Hematopoietic multipotent progenitor cell treated with erythropoietin and hydrocortisone succinate and interleukin-3 and kit ligand, for 15 days (in vitro differentiated cells): ENCODE data around the gene ENOPH1.
"Not testable (repeated sequence)": the region's sequence is repeated elsewhere in the genome, so short reads cannot be mapped to it uniquely, and the experiment has no call there.

Experiments used
- DNase-seq: peaks from one replicate; pipeline ENCODE4 v3.0.0-alpha.2; 2015; ENCODE audit warnings: low spot score

ENOPH1 gene

DNA sequence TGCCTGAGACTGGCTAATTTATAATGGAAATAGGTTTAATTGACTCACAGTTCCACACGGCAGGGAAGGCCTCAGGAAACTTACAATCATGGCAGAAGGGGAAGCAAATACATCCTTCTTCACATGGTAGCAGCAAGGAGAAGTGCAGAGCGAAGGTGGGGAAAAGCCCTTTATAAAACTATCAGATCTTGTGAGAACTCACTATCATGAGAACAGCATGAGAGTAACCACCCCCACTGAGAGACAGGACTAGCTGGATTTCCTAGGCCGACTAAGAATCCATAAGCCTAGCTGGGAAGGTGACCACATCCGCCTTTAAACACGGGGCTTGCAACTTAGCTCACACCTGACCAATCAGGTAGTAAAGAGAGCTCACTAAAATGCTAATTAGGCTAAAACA is 42.7 kb downstream of the ENOPH1 start:
- DNase-seq, result not testable (repeated sequence)

DNA sequence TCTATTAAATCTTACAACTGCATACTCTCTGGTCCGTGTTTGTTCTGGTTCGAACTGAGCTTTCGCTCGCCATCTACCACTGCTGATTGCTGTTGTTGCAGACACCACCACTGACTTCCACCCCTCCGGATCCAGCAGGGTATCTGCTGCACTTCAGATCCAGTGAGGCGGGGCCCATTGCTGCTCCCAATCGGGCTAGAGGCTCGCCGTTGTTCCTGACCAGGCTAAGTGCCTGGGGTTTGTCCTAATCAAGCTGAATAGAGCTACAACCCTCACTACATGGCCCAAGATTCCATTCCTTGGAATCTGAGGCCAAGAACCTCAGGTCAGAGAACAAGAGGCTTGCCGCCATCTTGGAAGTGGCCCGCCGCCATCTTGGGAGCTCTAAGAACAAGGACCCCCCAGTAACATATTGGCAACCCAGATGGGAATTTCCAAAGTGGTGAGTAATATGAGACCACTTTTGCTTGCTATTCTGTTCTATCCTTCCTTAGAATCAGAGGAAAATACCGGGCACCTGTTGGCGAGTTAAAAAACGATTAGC is 43.3 kb downstream of the ENOPH1 start:
- DNase-seq, result no peak

DNA sequence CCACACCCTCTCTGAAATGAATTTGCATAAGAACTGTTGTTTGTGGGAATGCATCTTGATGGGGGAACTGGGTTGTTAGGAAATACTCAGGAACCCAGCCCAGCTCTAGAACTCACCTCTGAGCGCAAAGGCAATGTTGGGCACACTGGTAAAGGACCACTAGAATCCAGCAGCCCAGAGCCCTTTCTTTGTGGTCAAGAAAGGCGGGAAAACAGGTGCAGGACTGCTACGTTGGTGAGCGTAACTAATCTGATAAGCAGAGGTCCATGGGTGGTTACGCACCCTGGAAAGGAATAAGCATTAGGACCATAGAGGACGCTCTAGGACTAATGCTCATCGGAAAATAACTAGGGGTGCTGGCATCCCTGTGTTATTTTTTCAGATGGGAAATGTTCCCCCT is 45.5 kb downstream of the ENOPH1 start:
- DNase-seq, result not testable (repeated sequence)

DNA sequence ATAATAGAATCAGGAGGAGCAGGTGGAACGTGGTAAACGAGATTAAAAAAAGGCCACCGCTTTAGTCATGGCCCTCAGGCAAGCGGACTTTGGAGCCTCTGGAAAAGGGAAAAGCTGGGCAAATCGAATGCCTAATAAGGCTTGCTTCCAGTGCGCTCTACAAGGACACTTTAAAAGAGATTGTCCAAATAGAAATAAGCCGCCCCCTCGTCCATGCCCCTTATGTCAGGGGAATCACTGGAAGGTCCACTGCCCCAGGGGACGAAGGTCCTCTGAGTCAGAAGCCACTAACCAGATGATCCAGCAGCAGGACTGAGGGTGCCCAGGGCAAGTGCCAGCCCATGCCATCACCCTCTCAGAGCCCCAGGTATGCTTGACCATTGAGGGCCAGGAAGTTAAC is 47.1 kb downstream of the ENOPH1 start:
- not testable (repeated sequence) for DNase-seq

DNA sequence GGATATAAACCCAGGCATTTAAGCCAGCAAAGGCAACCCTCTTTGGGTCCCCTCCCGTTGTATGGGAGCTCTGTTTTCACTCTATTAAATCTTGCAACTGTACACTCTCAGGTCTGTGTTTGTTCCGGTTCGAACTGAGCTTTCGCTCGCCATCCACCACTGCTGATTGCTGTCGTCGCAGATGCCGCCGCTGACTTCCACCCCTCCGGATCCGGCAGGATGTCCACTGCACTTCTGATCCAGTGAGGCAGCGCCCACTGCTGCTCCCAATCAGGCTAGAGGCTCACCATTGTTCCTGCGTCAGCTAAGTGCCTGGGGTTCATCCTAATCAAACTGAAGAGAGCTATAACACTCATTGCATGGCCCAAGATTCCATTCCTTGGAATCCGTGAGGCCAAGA is 49.2 kb downstream of the ENOPH1 start:
- no peak for DNase-seq

DNA sequence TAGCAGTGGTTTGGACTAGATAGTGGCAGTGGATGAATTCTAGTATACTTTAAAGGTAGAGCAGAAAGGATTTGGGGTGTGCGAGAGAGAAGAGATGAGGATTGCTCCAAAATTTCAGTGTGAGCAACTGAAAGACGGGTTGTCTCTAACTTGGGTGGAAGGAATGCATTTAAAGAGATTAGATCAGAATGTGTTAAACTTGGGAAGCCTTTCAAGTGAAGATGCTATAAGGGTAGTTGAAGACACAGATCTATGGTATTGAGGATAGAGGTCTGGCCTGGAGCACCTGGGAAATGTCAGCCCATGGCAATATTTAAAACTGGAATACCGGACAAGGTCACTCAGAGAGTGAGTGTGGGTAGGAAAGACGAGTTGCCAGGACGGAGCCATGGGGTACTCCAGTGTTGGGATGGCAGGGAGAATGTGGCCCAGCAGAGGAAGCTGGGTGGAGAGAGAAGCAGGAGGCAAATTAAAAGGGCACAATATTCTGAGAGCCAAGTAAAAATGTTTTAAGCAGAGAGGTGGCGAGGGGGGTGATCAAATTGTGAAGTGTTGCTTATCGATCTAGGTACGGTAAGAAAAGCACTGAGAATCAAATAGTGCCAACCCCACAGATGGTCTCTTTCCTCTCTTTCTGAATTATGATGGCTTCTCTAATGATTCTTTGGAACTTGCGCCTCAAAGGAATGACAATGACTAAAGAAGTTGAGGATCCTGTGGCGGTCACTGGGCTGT is 50.5 kb downstream of the ENOPH1 start:
- DNase-seq, result no peak

DNA sequence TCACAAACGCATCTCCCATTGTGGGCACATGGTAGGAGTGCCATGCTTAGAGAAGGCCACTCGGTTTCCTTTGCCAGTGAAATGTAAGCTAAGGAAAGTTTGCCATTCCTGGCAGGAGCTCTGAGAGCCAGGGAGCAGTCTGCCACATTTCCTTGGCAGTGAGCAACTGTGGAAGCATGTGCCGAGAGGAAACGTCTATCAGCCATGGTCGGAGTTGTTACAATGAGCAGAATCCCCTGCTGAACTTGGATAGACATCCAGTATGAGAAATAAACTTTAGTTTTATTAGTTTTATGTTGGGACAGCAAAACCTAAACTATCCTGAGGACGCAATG is 51.1 kb downstream of the ENOPH1 start:
- DNase-seq, result no peak

DNA sequence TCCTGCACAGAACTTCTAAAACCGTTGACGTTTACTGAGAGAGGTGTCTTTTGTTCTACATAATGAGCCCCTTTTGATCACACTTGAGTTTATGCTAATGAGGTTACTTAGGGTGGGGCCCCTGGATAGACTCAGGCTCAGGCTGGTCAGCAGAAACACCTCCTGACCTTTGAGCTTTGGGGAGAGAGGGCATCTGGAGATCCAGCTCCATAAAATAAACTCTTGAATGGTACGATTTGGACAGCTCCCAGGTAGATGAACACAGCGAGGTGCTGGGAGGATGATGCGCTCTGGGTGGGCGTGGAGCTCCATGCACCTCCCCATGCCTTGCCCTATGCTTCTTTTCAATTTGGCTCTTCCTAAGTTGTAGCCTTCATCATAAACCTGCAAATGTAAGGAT is 52.0 kb downstream of the ENOPH1 start:
- DNase-seq, result no peak

DNA sequence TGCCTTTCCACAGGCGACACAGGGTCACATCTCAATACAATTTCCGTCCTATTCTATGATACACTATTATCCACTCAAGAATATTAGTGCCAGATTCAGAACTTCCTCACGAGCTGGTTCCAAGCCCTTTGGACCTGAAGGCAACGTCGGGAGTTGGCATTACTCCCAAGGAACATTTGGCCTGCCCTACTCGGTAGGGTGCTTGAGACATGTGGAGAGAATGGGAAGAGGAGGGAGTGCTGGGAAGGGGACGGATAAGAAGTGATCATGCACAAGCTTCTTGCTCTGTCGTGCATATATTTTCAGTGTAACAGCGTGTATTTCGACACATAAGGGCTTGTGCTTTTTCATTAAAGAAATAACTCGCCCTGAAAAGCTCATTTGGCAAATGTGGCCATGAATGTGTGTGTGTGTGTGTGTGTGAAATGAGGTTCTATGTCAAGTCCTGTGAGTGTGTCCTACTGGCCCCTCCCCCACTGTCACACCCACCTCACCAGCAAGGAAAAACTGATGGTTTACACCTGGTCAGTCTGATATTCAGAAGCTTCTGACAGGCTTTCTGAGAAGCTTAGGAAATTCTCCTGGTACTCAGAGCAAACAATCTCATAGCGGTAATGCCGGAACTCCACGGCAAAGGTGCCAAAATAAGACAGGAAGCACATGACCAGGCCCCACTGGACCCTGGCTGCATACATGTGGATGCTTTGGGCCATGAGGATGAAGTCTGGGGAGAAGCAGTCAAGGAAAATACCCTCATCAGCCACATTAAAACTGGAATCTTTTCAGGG is 54.8 kb downstream of the ENOPH1 start:
- no peak for DNase-seq

DNA sequence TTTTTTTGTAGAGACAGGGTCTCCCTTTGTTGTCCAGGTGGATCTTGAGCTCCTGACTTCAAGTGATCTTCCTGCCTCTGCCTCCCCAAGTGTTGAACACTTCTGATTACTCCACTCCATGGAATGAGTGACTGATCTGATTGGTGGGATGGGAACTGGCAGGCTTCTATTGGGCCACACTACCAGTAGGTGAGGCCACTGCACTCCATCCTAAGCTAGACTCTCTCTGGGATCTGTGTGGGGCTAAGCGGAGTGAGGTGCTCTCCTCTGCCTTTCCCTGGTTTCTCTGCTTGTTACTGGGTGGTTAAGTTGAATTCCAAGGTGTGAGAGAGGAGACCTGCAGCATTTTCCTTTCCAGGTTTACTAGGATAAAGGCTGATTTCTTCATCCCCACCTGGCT is 58.7 kb downstream of the ENOPH1 start:
- no peak for DNase-seq

DNA sequence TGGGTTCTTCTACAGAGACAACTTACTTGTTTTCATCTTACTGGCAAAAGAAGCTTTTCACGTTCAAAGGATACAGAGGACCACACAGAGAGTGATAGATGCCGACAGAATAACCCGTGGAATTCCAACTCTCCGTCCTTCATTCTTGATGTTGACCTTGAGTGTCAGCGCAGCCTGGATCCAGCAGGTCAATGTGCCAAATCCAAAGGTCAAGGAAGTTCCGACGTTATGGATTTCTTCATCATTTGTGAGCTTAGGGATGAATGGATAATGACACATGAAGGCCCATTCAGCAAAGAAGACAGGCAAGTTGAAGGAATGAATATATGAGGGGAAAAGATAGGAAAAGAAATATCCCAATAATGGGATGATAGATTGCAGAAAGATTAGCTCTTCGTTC is 59.6 kb downstream of the ENOPH1 start:
- DNase-seq, result no peak

DNA sequence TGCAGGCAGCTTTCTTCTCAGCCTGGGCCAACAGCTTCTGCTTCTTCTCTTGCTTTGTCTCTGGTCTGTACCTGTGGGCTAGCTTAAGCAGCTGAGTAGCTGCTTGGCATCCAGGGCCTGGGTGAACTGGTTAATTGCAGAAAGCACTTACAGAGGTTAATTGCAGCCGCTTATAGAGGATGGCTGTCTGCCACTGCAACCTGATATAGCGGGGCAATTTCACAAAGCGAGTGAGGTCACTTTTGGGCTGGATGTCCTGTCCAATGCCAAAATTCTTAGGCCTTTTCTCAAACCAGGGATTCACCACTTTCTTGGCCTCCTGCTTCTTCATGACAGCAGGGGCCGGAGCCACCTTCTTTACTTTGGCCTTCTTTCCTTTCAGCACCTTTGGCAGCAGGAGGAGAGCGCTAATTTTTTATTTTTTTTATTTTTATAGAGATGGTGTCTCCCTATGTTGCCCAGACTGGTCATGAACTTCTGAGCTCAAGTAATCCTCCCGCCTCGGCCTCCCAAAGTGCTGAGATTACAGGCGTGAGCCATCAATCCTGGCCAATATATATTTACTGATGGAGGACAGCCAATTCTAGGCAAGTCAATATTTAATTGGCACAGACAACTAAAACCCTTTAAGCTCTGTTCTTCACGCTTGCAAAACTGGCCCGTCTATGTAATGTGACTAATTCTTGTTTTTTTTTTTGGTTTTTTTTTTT is 61.0 kb downstream of the ENOPH1 start:
- no peak for DNase-seq

DNA sequence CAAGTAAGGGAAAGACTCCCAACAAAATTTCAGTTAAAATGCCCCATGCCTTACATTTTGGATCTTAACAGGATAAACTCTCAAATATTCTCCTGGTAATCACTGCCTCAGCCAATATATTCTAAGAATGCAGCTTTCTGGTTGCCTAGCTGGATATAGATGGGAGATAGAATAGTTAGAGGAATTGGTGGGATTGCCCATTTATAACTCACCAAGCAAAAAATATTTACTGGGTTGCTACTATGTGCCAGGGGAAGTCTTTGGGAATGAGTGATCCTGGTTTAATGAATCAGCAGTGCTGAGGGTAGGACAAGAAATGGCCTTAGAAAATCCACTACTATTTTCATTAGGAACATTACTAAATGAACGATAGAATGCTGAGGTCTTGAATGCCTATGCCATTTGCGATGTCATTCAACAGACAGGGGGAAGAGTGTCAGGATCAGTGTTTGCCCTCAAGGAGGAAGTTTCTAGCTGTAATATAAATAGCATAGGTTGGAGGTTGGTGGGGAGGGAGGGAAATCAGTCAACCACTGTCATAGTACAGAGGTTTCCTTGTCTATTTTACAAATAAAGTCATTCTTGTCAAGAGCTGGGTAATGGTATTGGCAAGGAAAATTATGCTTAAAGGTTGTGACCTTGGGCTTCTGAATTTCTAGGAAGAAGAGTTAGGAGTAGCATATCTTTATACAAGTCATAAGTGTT is 63.5 kb downstream of the ENOPH1 start:
- no peak for DNase-seq

DNA sequence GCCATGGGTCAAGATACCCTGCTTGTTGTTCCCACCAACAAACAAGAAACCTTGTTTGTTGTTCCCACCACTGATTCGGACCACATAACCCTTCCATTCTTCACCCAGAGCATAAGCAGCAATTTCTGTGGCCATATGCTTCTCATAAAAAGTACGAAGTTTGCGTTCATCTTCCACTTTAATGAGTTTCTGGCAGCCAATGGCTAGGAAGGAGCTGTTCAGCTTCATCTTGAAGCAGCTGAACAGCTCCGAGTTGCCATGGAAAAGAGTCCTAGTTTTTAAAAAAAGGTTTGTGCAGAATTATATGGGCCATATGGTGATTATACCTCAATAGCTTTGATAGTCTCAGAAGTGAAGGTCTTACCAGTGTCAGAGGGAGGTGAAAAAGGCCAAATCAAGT is 65.3 kb downstream of the ENOPH1 start:
- DNase-seq, result no peak

DNA sequence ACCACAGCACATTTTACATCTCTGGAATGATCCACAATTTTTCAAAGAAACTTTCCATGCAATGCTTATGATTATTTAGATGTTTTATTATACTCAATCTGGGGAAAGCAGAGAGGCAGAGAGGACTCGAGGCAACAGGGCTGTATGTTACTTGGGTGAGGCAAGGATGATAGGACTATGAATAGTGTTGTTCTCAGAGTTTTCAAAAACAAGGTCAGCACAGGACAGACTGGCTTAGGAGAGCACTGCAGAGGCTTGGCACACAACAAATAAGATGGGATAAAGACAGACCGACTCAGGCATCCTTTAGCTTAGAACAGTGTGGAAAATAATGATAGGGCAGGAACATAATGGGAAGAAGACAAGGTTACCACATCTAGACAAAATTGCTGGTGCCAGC is 66.0 kb downstream of the ENOPH1 start:
- DNase-seq, result no peak

DNA sequence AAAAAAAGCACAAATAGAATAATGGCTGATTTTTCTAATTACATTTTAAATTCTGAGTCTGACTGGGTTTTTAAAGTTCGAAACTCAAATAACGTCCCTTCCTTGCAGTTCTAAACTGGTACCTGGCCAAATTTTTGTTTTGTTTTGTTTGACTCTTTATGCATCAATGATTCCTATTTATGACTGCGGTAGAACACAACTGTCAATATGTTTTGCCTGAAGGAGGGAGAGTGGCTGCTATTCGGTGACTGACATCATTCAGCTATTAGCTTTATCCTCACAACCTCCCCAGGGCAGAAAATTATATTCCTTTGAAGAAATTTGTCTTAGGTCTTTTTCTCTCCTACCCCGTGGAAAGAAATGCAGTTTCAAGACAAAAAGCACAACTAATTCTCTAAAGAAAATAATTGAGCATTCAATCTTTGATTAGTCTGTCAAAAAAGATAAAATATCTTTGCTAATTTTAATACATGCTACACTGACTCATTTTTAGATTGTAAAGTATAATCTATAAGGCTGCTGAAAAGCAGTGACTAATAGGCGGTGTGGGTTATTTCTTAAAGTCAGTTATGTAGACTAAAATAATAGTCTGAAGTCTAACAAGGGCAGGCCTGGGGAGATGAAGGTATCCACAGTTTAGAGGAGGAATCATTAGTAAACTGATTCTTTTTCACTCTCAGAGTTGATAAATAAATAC is 69.5 kb downstream of the ENOPH1 start:
- DNase-seq, result no peak

DNA sequence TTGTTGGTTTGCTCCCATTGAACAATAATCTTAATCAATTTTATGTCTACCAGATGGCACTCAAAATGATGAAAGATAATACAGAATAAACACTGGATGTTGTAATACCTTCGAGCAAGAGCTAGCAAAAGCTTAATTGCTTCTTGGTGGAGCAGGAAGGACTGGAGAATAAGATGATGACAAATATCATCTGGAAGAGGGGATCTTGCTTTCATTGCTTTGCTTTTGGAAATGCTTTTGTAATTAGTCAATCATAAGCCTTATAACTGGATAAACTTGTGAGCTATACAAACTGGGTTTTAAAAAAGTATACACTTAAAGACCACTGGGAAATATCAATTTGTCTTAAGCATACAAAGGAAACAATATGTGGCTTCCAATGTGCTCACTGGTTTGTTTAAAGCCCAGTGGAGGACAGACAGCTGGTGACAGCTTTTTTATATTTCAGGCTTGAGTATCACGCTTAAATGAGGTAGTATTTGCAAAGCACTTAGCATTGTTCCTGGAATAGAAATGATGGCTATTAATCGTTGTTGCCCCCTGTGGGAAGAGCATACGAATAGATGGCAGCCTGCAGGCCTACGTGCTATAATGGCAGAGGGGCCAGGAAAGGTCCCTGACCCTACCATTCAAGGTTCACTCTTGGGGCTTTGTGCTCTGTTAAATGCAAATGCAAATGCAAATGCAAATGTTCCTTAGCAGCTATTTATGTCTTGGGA is 70.2 kb downstream of the ENOPH1 start:
- DNase-seq, result no peak

DNA sequence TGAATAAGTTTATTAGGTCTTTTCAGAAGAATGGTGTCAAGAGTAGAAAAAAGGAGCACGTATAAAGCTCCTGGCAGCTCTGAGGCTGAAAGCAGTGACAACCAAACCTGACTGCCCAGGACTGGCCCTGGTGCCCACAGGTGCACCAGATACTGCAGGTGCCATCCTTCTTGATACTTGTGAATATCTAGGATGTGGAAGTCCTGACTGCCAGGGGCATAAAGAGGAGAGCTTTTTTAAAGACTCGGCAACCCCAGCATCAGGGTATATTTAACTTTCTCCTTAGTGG is 70.7 kb downstream of the ENOPH1 start:
- no peak for DNase-seq

DNA sequence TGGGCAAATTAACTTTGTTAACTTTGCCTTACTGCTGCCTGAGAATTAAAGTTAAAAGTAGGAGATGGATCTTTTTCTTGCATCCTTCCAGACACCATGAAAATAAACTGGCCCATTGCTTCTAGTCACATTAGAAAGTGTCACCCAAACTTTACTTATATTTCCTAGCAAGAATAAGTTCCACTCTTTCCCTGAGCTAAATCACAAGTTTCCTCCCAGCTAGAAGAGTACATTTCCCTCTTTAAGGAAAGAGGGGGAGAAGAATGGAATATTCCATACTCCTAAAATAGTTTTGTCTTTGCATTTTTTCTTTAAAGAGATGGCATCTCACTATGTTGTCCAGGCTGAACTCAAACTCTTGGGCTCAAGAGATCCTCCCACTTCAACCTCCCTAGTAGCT is 77.6 kb downstream of the ENOPH1 start:
- no peak for DNase-seq

DNA sequence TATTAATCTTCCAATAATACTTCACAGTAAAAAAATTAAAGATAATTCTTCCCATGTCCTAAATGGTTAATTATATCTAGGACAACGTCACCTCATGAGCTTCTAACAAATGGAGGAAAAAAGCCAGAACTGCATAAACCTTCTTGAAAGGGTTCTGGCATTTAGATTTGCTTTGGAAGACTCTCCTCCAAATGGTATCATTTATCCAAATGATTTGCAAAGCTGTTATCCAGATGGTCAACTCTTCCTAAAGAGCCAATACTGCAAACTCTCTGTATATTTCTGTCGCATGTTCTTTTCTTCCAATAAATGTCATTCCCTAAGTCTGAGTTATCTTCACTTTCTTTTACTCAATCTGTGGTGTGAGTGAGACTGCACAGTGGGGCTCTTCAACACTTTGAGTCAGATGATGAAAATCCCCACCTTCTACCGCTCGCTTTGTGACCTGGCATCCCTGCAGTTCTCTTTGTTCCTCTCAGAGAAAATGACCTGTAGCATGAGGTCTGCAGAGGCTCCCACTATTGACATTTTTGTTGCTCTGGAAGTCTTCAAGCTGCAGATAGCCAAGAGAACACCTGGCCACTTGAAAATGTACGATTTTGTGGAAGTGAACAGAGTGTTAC is 78.5 kb downstream of the ENOPH1 start:
- no peak for DNase-seq

DNA sequence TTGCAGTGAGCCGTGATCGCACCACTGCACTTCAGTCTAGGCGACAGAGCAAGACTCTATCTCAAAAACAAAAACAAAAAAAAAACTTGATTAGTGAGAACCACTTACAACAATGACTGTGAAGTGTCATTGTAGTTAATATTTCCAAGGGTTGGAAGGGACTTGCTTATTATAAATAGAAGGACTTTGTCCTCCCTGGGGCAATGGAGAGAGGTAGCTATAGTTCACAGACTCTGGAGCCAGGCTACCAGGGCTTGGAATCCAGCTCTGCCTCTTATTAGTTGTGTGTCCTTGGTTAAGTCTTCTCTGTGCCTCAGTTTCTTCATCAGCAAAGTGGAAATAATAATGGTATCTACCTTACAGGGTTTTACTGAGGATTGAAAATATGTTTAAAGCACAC is 79.8 kb downstream of the ENOPH1 start:
- no peak for DNase-seq
